ENCODE results near the gene SLC16A2. TPM values are rescaled to one million over a fixed set of nuclear protein-coding genes. Genes with fewer than 3 reads are reported as not detected.

The SLC16A2 gene
- total RNA-seq, 2 donors from 2014 or later: 0.10 to 0.12 TPM

DNA sequence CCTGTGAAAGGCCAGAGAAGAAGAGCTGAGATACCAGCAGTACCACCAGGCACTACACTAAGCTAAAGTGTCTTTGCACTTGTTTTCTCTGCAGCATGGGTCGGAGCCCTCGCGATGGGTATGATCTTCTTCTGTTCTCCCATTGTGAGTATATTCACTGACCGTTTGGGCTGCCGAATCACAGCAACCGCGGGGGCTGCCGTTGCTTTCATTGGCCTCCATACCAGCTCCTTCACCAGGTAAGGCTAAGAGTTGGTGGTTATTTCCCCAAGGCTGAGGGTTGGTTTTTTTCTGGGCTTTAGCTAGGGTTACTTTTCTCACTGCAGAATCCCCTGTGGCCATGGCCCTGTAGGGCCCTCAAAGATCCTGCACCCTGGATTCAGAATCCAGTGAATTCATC lies 99.6 kb downstream of the SLC16A2 start:
- H3K9me3 ChIP-seq (ENCODE audit: control insufficient read depth, low read length, poor library complexity, severe bottlenecking): no peaks in the 10 kb centered on the region
- ATAC-seq: no peak
- no peak for DNase-seq
- no peaks in the 10 kb centered on the region for H3K4me1 Mint-ChIP-seq
- no peak overlapping the region for H3K27ac Mint-ChIP-seq
- H3K27me3 Mint-ChIP-seq: no peaks in the 10 kb centered on the region
- no peak overlapping the region for H3K4me3 Mint-ChIP-seq
- H3K36me3 Mint-ChIP-seq (ENCODE audit: low read depth): peaks cover 3% of the 10 kb centered on the region

DNA sequence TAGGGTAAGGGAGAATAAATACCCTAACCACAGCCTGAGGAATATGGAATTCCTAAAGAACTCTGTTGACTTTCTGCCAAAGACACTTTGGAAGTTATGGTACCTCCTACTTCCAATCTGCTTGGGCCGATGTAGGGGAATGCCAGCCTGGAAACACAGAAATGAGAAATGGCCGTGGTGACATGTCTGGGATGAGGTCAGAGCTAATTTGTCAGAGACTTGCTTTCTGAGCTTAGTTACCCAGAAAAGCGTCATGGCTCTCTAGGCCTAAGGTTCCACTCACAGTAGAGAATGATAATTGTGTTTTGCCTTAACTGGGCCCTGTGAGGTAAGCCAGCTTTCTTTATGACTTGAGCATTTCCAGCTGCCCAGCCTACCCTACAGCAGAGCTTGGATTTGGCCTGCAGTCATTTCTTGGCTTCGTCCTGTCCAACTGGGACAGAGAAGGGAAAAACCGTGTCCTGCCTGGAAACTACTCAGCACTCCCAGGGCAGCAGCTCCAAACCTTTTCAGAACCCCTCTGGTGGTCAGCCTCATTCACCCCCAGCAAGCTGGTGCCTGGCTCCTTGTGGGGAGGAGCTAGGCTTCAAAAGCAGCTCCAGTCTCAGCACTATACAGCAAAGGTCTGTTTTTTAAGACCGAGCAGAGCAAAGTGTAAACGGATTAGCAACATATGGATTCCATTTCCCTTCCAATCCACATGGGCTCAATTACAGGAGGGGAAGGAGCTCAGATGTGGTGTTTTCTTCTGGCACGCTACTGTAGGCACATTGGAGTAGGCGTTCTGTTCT lies 100.9 kb downstream of the SLC16A2 start:
- Mint-ChIP-seq H3K4me1 (no peaks in the 10 kb centered on the region), H3K27ac (no peak overlapping the region), H3K36me3 (ENCODE audit: low read depth) (no peaks in the 10 kb centered on the region), H3K27me3 (no peaks in the 10 kb centered on the region), H3K4me3 (no peak overlapping the region)
- H3K9me3 ChIP-seq (ENCODE audit: control insufficient read depth, low read length, poor library complexity, severe bottlenecking): no peaks in the 10 kb centered on the region
- ATAC-seq (no peak), DNase-seq (no peak)

GRCh38 chrX:74523224-74523623 lies 101.9 kb downstream of the SLC16A2 start:
- Mint-ChIP-seq H3K4me3 (no peak overlapping the region), H3K27ac (no peak overlapping the region), H3K36me3 (ENCODE audit: low read depth) (no peaks in the 10 kb centered on the region), H3K4me1 (no peaks in the 10 kb centered on the region), H3K27me3 (no peaks in the 10 kb centered on the region)
- ATAC-seq: no peak
- no peak for DNase-seq
- no peaks in the 10 kb centered on the region for H3K9me3 ChIP-seq (ENCODE audit: control insufficient read depth, low read length, poor library complexity, severe bottlenecking)

DNA sequence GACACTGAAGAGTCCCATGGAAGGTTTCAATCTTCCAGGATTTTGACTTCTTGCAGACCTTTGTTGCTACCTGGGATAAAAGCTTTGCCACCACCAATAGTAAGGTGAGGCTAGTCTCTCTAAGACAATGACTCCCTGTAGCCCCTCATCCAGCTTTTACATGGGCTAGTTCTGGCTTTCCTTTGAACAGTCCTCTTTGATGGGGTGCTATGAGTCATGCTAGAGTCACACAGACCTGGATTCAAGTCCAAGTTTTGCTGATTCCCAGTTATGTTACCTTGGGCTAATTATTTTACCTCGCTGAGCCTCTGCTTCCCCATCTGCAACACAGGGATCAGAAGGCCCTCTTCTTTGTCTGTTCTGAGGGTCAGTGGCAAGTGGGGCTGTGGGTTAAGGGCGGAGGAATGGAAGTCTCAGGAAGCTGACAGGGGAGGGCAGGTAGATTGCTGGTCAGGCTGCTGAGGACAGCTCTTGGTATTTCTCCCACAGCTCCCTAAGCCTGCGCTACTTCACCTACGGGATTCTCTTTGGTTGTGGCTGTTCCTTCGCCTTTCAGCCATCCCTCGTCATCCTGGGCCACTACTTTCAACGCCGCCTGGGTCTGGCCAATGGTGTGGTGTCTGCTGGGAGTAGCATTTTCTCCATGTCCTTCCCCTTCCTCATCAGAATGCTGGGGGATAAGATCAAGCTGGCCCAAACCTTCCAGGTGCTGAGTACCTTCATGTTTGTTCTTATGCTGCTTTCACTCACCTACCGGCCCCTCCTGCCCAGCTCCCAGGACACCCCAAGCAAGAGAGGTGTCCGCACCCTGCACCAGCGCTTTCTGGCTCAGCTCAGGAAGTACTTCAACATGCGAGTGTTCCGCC lies 102.8 kb downstream of the SLC16A2 start:
- Mint-ChIP-seq H3K4me1 (no peaks in the 10 kb centered on the region), H3K27ac (no peak overlapping the region), H3K4me3 (no peak overlapping the region), H3K36me3 (ENCODE audit: low read depth) (no peaks in the 10 kb centered on the region), H3K27me3 (no peaks in the 10 kb centered on the region)
- ATAC-seq (no peak), DNase-seq (no peak)
- no peaks in the 10 kb centered on the region for H3K9me3 ChIP-seq (ENCODE audit: control insufficient read depth, low read length, poor library complexity, severe bottlenecking)

- H3K4me1 Mint-ChIP-seq: no peaks in the 10 kb centered on the region
- no peaks in the 10 kb centered on the region for H3K36me3 Mint-ChIP-seq (ENCODE audit: low read depth)
- H3K4me3 Mint-ChIP-seq: no peak overlapping the region
- H3K9me3 ChIP-seq (ENCODE audit: control insufficient read depth, low read length, poor library complexity, severe bottlenecking): no peaks in the 10 kb centered on the region
- no peak for DNase-seq
- no peak for ATAC-seq
- H3K27ac Mint-ChIP-seq: no peak overlapping the region
- H3K27me3 Mint-ChIP-seq: no peaks in the 10 kb centered on the region
Observed at GRCh38 chrX:74525116-74525515, 103.8 kb downstream of the SLC16A2 start.

DNA sequence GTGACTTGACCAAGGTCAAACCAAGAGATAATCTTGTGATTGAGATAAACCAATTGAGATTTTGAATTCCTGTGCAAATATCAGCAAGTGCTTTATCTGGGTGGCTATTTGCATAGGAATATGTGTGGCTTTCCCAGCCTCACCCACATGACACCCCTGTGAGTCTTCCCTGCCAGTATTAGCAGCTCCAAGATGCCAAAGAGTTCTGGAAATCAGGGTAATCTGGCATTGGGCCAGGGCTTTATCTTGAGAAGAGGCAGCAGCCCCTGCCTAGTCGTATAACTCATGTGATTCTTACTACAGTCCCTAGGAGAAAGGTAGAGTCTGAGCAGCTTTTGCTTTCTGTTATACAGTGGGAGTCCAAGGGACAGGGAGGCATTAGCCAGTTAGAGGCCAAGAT lies 105.5 kb downstream of the SLC16A2 start:
- no peak for DNase-seq
- H3K9me3 ChIP-seq (ENCODE audit: control insufficient read depth, low read length, poor library complexity, severe bottlenecking): no peaks in the 10 kb centered on the region
- ATAC-seq: no peak
- H3K4me3 Mint-ChIP-seq: no peak overlapping the region
- H3K27ac Mint-ChIP-seq: no peak overlapping the region
- H3K36me3 Mint-ChIP-seq (ENCODE audit: low read depth): no peaks in the 10 kb centered on the region
- H3K27me3 Mint-ChIP-seq: no peaks in the 10 kb centered on the region
- H3K4me1 Mint-ChIP-seq: no peaks in the 10 kb centered on the region

GRCh38 chrX:74527350-74527749 lies 106.1 kb downstream of the SLC16A2 start:
- Mint-ChIP-seq H3K4me1 (no peaks in the 10 kb centered on the region), H3K36me3 (ENCODE audit: low read depth) (no peaks in the 10 kb centered on the region), H3K27me3 (no peaks in the 10 kb centered on the region), H3K27ac (no peak overlapping the region), H3K4me3 (no peak overlapping the region)
- DNase-seq: no peak
- ATAC-seq: no peak
- H3K9me3 ChIP-seq (ENCODE audit: control insufficient read depth, low read length, poor library complexity, severe bottlenecking): no peaks in the 10 kb centered on the region

- Mint-ChIP-seq H3K27ac (no peak overlapping the region), H3K36me3 (ENCODE audit: low read depth) (no peaks in the 10 kb centered on the region), H3K4me1 (no peaks in the 10 kb centered on the region), H3K27me3 (no peaks in the 10 kb centered on the region), H3K4me3 (no peak overlapping the region)
- ATAC-seq (no peak), DNase-seq (no peak)
- no peaks in the 10 kb centered on the region for H3K9me3 ChIP-seq (ENCODE audit: control insufficient read depth, low read length, poor library complexity, severe bottlenecking)
Observed at GRCh38 chrX:74529311-74529710, 108.0 kb downstream of the SLC16A2 start.

DNA sequence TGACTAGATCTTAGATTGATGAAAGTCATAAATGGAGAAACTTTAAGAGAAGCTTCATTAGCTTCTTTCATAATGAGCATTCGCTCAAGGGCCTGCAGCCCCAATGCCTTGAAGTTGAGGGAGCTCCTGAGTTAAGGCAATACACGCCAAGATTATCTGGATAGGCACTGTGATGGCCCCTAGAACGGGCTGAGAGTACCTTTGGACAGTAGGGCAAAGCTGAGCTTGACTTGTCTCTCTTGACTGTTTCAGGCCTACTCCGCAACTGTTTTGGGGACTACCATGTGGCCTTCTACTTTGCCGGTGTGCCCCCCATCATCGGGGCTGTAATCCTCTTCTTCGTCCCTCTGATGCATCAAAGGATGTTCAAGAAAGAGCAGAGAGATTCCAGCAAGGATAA lies 109.8 kb downstream of the SLC16A2 start:
- no peak for DNase-seq
- no peaks in the 10 kb centered on the region for H3K9me3 ChIP-seq (ENCODE audit: control insufficient read depth, low read length, poor library complexity, severe bottlenecking)
- Mint-ChIP-seq H3K27me3 (no peaks in the 10 kb centered on the region), H3K27ac (no peak overlapping the region), H3K4me3 (no peak overlapping the region), H3K4me1 (peaks cover 4% of the 10 kb centered on the region), H3K36me3 (ENCODE audit: low read depth) (no peaks in the 10 kb centered on the region)
- ATAC-seq: no peak

DNA sequence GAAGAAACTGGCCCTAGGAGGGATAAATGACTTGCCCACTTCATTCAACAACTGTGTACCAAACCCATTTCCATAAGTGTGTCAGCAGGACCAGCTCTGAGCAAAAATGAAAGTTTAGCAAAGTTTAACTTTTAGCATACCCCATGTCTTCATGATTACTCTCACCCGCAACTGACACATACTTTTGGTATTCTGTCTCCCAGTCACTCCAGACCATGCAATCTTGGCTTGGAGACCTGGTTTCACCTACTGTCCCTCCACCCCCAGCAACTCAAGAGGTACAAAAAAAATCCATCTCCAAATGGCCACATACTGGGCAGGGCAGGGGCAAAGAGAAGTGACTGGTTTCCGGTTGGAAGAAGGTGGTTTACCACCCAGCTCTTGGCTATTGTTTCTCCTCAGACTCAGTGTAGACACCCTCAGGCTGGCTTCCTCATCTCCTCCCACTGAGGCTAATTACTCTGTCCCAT lies 113.3 kb downstream of the SLC16A2 start:
- Mint-ChIP-seq H3K4me3 (peak overlapping the region; percentile 47), H3K36me3 (ENCODE audit: low read depth) (no peaks in the 10 kb centered on the region), H3K4me1 (peaks cover 10% of the 10 kb centered on the region), H3K27ac (peak overlapping the region; percentile 41), H3K27me3 (no peaks in the 10 kb centered on the region)
- DNase-seq (no peak), ATAC-seq (peak; percentile 36)
- no peaks in the 10 kb centered on the region for H3K9me3 ChIP-seq (ENCODE audit: control insufficient read depth, low read length, poor library complexity, severe bottlenecking)

- Mint-ChIP-seq H3K4me3 (peak overlapping the region; percentile 47), H3K27ac (peak overlapping the region; percentile 41), H3K36me3 (ENCODE audit: low read depth) (no peaks in the 10 kb centered on the region), H3K27me3 (no peaks in the 10 kb centered on the region), H3K4me1 (peaks cover 10% of the 10 kb centered on the region)
- ATAC-seq (no peak), DNase-seq (no peak)
- no peaks in the 10 kb centered on the region for H3K9me3 ChIP-seq (ENCODE audit: control insufficient read depth, low read length, poor library complexity, severe bottlenecking)
Observed at GRCh38 chrX:74535086-74535407, 113.8 kb downstream of the SLC16A2 start.

- Mint-ChIP-seq H3K4me3 (peak overlapping the region; percentile 87), H3K36me3 (ENCODE audit: low read depth) (no peaks in the 10 kb centered on the region), H3K27ac (peak overlapping the region; percentile 41), H3K27me3 (no peaks in the 10 kb centered on the region), H3K4me1 (peaks cover 10% of the 10 kb centered on the region)
- ATAC-seq (peak; percentile 56), DNase-seq (peak in 2 of 3 donors; percentile 10 to 17)
- no peaks in the 10 kb centered on the region for H3K9me3 ChIP-seq (ENCODE audit: control insufficient read depth, low read length, poor library complexity, severe bottlenecking)
Observed at GRCh38 chrX:74535408-74536151, 114.3 kb downstream of the SLC16A2 start.
